SK-N-MC (cell line): ENCODE data around the gene FAM131C.

Experiments used
- EZH2 ChIP-seq: fragments of 200-600 bp; sonication (generic); IDR thresholded peaks from one replicate; pipeline ENCODE4 v1.6.1; 2017; ENCODE audit warnings: antibody characterized with exemption
- POLR2AphosphoS5 ChIP-seq: IDR thresholded peaks from 2 replicates; pipeline ENCODE4 v1.6.1; 2012; ENCODE audit warnings: mild to moderate bottlenecking, low read depth, low read length, borderline replicate concordance

DNA sequence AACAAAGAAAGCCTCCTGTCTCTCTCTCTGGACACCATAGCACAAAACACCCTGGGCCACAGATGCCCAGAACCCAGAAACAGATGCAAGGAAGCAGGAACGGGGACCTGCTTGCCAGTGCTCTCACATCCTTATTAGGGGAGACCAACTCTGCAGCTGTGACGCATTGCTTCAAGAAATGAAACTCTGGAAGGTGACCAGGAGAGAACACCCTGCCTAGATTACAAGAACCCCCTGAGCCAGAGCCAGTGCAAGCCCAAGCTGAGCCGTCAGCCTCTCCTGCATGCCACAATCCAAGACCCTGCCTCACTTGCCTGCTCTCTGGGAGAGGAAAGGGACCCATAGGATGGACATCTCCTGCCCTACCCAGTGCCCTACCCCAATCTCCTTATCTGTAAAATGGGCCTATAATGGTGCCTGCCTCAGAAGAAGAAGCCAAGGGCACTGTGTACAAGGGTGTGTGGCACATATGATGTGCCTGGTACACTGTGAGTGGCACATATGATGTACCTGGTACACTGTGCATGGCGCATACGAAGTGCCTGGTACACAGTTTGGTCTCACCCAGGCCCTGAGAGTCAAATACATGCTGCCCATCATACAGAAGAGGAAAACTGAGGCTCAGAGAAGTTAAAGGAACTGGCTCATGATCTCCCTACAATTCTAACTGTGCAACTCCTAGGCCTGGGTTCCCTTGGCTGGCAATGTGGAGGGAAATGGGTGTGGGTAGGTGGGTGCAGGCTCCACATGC is 16.8 kb upstream of the FAM131C start:
- TF ChIP-seq EZH2 (no peak), POLR2AphosphoS5 (no peak)
